WI38 (cell line): ENCODE results near the gene DDX23.

Source experiments
- H3K4me3 ChIP-seq: 2 replicates; pipeline ENCODE4 v1.5.1; 2011; ENCODE audit warnings: low read depth, mild to moderate bottlenecking, control low read depth, low read length
- CTCF ChIP-seq: IDR thresholded peaks from 2 replicates; pipeline ENCODE4 v1.5.1; 2012; ENCODE audit warnings: low read depth, mild to moderate bottlenecking, control low read depth, low read length

DDX23 gene

GRCh38 chr12:48827513-48828096, 24.4 kb downstream of the DDX23 start:
- H3K4me3 ChIP-seq, result no peak overlapping the region
- no peak for TF ChIP-seq CTCF

- TF ChIP-seq CTCF, result no peak
- H3K4me3 ChIP-seq, result no peak overlapping the region
These were observed 24.9 kb downstream of the DDX23 start for GRCh38 chr12:48827026-48827425.

DNA sequence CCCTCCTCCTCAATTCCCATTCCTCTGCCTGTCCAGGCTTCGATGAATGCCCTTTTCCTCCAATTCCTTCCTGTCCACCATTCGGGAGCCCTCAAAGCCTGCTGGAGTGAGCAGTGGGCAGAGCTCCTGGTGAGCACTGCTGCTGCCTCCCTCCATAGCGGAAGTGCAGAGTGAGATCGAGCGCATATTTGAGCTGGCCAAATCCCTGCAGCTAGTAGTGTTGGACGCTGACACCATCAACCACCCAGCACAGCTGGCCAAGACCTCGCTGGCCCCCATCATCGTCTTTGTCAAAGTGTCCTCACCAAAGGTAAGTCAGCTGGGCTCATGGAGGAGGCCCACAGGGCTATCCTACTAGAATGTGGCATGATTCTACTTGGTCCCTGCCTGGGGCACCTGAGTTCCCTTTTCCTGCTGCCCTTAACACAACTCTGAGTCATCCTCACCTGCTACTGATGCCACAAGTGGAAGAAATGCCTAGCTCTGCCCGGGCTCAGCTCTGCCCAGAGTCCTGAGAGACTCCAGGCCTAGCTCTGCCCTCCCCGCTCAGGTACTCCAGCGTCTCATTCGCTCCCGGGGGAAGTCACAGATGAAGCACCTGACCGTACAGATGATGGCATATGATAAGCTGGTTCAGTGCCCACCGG, 25.6 kb downstream of the DDX23 start:
- TF ChIP-seq CTCF, result no peak
- no peak overlapping the region for H3K4me3 ChIP-seq

GRCh38 chr12:48824905-48825304, 27.1 kb downstream of the DDX23 start:
- no peak for TF ChIP-seq CTCF

GRCh38 chr12:48824112-48824511, 27.9 kb downstream of the DDX23 start:
- TF ChIP-seq CTCF, result no peak
- no peak overlapping the region for H3K4me3 ChIP-seq

More at GRCh38 chr12:48824905-48825304, 27.1 kb downstream of the DDX23 start:
- H3K4me3 ChIP-seq, result no peak overlapping the region

- H3K4me3 ChIP-seq, result no peak overlapping the region
- TF ChIP-seq CTCF, result no peak
These were observed 28.7 kb downstream of the DDX23 start for GRCh38 chr12:48823281-48823680.

GRCh38 chr12:48822711-48823110, 29.3 kb downstream of the DDX23 start:
- no peak for TF ChIP-seq CTCF
- H3K4me3 ChIP-seq, result no peak overlapping the region
